ENCODE measurements around the gene STXBP3. TPM values are rescaled to one million over a fixed set of nuclear protein-coding genes. Genes with fewer than 3 reads are reported as not detected.

The STXBP3 gene
- total RNA-seq, 2 donors from 2014 or later = 53.2 to 57.5 TPM

DNA sequence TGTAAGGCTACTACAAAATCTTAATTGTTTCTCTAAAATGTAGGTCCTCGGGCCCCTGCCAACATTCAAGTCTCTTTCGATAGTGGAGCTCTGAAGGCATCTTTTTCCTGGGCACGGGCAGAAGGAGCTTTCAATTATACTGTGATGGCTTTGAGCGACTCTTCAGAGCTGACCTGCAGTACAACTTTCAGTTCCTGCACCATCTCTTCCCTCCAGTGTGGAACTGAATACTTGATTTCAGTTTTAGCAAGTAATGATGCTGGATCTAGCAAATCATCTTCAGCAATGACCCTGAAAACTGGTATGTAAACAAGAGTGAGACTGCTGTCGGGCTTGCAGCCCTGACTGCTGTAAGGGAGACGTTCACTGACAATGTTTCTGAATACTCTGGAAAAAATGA lies 24.2 kb upstream of the STXBP3 start:
- intact Hi-C loops (cut with DNase I) = no loop called here
- DNase-seq (ENCODE audit: low spot score) = no peak

DNA sequence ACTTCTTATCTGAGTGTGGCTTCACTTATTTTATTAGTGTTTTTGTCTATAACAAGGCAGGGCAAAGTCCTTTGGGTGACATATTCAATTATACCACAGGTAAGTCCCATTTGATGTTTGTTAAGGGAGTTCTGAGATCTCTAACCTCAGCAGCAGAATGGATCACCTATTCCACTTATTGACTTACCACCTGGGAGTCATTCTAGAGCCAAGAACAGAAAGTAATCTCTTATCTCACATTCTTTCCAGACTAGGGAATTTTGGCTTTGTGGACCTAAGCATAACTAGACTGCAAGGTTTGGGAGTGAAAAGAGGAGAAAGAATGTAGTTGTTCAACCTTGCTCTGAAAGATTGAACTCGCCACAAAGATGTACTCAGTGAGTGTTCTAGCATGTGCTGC lies 20.6 kb upstream of the STXBP3 start:
- intact Hi-C loops (cut with DNase I) = no loop called here
- DNase-seq (ENCODE audit: low spot score) = no peak

DNA sequence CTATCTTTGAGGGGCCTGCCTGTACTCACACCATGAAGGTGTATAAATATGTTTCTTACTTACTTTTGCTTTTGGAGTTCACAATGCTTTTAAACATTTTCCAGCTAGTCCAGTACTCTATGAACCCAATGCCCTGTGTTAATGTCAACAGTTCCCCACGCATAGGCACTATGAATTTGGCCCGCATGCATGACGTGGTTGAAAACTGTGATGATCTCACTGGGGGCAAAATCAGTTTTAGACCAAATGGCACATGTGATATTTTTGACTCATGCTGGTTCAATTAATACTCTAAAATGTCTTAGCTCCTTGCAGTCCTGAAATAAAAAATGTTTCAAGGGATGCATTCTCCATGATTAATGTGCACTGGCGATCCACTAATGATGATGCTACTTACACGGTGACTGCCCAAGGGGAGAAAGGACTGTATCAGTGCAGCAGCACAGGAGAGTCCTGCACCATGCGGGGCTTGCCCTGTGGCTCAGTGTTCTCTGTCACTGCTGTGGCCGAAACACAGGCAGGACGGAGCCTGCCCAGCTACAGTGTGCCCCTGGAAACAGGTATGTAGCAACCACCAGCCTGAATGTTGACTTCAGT lies 18.0 kb upstream of the STXBP3 start:
- no peak for DNase-seq (ENCODE audit: low spot score)
- intact Hi-C loops (cut with DNase I) = no loop called here

GRCh38 chr1:108729481-108729880 lies 17.0 kb upstream of the STXBP3 start:
- intact Hi-C loops (cut with DNase I) = no loop called here
- no peak for DNase-seq (ENCODE audit: low spot score)

GRCh38 chr1:108732398-108732797 lies 14.1 kb upstream of the STXBP3 start:
- no peak for DNase-seq (ENCODE audit: low spot score)
- intact Hi-C loops (cut with DNase I) = no loop called here

GRCh38 chr1:108734171-108734865 lies 12.2 kb upstream of the STXBP3 start:
- intact Hi-C loops (cut with DNase I) = no loop called here
- no peak for DNase-seq (ENCODE audit: low spot score)

GRCh38 chr1:108742253-108742652 lies 4.2 kb upstream of the STXBP3 start:
- no peak for DNase-seq (ENCODE audit: low spot score)
- intact Hi-C loops (cut with DNase I) = no loop called here

GRCh38 chr1:108745980-108746381 lies 493 bp upstream of the STXBP3 start:
- intact Hi-C loops (cut with DNase I) = loop anchor here in 1 of 2 donors (5.0 kb wide), 1 partner anchor 54 kb away; the partner anchor contains the start of gene PRPF38B
- no peak for DNase-seq (ENCODE audit: low spot score)

GRCh38 chr1:108747171-108747850 lies 837 bp downstream of the STXBP3 start:
- DNase-seq (ENCODE audit: low spot score) = peak; percentile 91
- intact Hi-C loops (cut with DNase I) = loop anchor here in 1 of 2 donors (5.0 kb wide), 1 partner anchor 55 kb away; the partner anchor contains the start of gene PRPF38B

DNA sequence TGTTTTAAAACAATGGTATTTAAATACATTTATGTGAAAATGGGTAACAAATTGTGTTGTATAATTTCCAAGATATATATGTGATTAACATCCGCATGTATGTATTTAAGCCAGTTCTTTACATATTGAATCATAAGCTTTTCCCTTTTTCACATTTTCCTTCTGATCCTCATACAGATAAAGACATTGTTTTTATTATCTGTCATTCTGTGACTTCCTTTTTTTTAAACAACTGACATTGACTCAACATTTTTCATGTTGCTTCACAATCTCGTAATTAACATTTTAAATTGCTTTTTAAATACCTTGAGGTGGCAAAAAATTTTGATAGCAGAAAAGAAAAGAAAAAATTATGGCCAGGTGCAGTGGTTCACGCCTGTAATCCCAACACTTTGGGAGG lies 1.4 kb downstream of the STXBP3 start:
- DNase-seq (ENCODE audit: low spot score) = no peak
- intact Hi-C loops (cut with DNase I) = loop anchor here in 1 of 2 donors (5.0 kb wide), 1 partner anchor 56 kb away; the partner anchor contains the start of gene PRPF38B

- intact Hi-C loops (cut with DNase I) = loop anchor here in 1 of 2 donors (5.0 kb wide), 1 partner anchor 57 kb away; the partner anchor contains the start of gene PRPF38B
- no peak for DNase-seq (ENCODE audit: low spot score)
Observed at GRCh38 chr1:108749081-108749480, 2.6 kb downstream of the STXBP3 start.

DNA sequence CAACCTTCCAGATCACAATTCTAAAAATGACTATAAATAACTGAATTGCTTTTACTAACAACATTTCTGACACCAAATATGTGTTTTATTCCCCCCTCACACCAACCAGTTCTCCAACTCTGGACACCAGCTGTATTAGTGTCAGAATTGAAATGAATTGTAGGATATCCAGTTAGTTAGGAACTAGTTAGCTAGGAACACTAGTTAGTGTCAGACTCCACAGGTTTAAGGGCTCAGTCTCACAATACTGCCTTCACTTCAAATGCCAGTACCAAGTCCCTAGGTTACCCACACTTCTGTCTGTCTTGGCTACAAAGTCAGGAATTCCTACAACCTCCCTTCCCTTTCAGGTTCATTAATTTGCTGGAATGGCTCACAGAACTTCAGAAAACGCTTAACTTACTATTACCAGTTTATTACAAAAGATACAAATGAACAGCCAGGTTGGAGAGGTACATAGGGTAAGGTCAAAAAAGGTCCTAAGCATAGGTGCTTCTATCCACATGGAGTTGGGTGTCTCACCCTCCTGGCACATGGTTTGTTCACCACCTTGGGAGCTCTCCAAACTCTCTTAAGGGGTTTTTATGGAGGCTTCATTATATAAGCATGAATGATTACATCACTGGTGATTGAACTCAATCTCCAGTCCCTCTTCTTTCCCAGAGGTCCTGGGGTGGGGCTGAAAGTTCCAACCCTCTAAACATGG lies 4.2 kb downstream of the STXBP3 start:
- intact Hi-C loops (cut with DNase I) = no loop called here
- DNase-seq (ENCODE audit: low spot score) = no peak

DNA sequence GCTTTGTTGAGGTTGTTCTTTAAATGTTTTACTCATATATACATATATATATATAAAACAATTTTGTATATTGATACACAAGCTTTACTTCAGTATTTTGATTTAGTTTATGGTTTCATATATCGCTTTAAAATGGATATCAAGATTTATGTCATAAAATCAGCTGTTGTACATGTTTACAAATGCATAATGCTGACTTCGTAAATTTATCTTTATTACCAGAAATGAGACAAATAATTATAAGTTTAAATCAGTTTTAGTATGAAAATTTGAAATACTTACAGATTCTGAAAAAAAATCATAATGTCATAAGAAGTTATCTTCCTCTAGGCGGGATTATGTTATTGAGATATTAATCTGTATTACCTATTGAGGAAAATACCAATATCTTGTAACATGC lies 6.9 kb downstream of the STXBP3 start:
- no peak for DNase-seq (ENCODE audit: low spot score)
- intact Hi-C loops (cut with DNase I) = no loop called here

DNA sequence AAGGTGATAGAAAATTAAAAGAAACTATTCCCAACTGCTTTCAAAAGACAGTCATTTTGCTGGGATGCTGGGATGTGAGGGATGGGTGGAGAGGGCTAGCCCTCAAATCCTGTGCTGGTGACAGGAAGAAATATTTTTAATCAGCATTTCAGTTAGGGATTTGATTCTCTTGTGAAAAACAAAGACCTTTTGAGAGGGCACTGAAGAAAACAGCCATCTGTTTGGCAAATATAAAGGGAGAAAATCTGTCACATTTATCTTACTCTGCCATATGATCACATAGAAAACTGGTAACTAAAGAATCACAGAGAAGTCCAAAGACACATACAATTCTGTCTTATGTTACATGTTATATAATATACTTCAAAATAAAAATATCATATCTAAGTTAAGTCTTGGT lies 12.3 kb downstream of the STXBP3 start:
- no peak for DNase-seq (ENCODE audit: low spot score)
- intact Hi-C loops (cut with DNase I) = no loop called here

DNA sequence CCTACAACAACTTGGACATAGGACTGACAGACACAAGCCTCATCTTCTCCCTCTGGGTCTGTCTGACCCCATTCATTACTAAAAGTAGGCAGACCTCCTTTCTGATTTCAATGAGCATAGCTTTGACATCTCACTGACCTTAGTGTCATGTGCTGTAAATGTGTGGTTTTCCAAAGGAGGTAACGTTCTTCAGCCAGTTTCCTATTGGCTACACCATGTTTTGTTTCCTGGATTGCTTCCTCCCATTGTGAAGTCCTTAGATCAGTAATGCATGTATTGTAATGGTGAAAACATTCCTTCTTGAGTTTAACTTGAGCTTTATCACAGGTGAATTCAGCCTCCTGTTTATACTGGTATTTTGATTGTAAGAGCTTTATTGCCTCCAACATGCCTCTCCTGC lies 20.6 kb downstream of the STXBP3 start:
- DNase-seq (ENCODE audit: low spot score) = no peak
- intact Hi-C loops (cut with DNase I) = no loop called here

GRCh38 chr1:108767708-108768107 lies 21.2 kb downstream of the STXBP3 start:
- intact Hi-C loops (cut with DNase I) = no loop called here
- no peak for DNase-seq (ENCODE audit: low spot score)

- intact Hi-C loops (cut with DNase I) = no loop called here
- DNase-seq (ENCODE audit: low spot score) = no peak
Observed at GRCh38 chr1:108777839-108778238, 31.4 kb downstream of the STXBP3 start.

DNA sequence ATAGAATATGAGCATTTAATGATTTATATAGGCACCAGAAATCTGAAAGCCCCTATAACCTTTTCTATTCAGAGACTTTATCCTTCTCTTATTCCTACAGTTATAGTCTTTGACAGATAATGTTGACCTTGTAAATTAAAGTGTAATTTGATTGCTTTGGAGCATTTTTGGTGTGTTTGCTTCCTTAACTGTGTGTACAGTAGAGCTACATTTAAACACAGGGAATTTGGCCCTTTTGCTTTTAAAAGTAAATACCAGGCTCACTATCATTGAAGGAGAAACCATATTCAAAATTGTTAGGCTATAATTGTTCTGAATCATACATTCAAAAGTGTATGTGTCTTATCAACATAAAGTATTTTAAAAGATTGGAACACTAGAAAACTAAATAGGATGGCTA lies 33.0 kb downstream of the STXBP3 start:
- intact Hi-C loops (cut with DNase I) = no loop called here
- no peak for DNase-seq (ENCODE audit: low spot score)

- intact Hi-C loops (cut with DNase I) = loop anchor here in 1 of 2 donors (10.0 kb wide), 1 partner anchor 134 kb away; no protein-coding TSS in a partner anchor
- no peak for DNase-seq (ENCODE audit: low spot score)
Observed at GRCh38 chr1:108780937-108781574, 34.6 kb downstream of the STXBP3 start.
